Kidney capillary endothelial cell (primary cell): ENCODE results near the gene ZNF226.
"Not testable (repeated sequence)": the region's sequence is repeated elsewhere in the genome, so short reads cannot be mapped to it uniquely, and the experiment has no call there.

ENCODE experiments used
- DNase-seq: peaks from one replicate; pipeline ENCODE4 v3.0.0-alpha.2; 2018; ENCODE audit warnings: low spot score

Gene ZNF226

DNA sequence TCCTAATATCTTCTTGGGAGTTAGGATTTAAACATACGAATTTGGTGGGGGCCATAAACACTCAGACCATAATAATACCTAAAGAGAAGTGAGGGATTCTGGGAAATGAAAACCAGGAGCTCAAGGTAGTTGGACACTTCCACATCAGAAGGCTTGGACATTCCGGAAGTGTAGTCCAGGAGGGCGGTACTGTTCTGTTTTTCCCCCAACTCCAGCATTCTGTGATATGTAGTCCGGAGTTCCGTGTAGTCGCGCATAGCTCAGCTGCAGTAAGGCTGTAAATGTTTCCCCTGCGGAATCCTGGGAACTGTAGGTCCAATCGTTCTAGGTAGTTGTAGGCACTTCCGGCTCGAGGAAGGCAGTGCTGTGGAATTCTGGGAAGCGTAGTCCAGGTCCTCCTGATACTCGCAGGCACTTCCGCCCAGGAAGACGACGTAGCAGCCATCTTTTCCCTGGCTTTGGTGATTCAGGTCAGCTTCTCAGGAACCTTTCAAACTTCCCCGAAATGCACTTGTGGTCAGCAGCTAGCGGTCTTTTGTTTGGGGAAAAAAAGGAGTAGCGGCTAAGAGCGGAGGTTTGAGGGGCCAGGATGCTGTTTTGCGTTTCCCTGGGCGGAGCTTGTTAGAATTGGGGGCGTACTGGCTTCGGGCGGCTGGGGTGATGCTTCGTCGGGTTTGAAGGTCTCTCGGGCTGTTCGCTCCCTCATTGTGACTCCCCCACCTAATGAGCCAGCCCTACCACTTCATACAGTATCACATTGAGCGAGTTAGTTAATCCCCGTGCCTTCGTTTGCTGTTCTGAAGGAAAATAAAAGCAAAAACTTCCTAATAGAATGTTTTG lies at the start of gene ZNF226:
Gene ZNF226 (plus strand): TSS at position 428 of the 840 bp plus-strand sequence. CDS start 4,981 bp downstream, outside the sequence.
- peak; percentile 96 for DNase-seq

GRCh38 chr19:44121162-44121561 lies 43.7 kb upstream of the ZNF226 start:
- not testable (repeated sequence) for DNase-seq

- no peak for DNase-seq
Observed at GRCh38 chr19:44131955-44132354, 32.9 kb upstream of the ZNF226 start.

- peak; percentile 67 for DNase-seq
Observed at GRCh38 chr19:44141191-44142058, 23.5 kb upstream of the ZNF226 start, which contains the start of gene ZNF234. ZNF234 (plus strand) TSS chr19:44141554; CDS start chr19:44144633, 3,079 bp downstream.

GRCh38 chr19:44142059-44142433 lies 22.9 kb upstream of the ZNF226 start:
- peak; percentile 20 for DNase-seq

DNA sequence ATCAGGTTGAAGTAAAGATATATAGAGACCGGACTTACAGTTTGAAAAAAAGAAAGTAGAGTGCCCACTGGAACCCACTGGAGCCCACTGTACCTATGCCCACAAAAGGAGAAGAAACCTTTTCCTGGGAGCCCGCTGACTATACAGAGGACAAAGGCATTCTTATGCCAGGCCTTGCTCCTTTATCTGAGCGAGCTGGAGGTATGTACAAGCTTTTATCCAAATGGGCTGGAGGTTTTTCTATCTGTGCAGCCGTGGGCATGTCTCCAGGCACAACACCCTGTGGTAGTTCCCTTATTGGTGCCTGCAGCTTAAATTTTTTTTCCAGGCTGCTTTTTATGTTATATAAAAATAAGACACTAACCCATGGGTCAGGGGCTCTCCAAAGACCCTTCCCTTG lies 15.1 kb upstream of the ZNF226 start:
- no peak for DNase-seq

GRCh38 chr19:44151491-44151890 lies 13.4 kb upstream of the ZNF226 start:
- no peak for DNase-seq

DNA sequence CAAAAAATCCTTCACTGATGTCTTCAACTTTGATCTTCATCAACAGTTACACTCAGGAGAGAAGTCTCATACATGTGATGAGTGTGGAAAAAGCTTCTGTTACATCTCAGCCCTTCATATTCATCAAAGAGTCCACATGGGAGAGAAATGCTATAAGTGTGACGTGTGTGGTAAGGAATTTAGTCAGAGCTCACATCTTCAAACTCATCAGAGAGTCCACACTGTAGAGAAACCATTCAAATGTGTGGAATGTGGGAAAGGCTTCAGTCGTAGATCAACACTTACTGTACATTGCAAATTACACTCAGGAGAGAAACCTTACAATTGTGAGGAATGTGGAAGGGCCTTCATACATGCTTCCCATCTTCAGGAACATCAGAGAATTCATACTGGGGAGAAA lies 8.4 kb upstream of the ZNF226 start:
- no peak for DNase-seq

DNA sequence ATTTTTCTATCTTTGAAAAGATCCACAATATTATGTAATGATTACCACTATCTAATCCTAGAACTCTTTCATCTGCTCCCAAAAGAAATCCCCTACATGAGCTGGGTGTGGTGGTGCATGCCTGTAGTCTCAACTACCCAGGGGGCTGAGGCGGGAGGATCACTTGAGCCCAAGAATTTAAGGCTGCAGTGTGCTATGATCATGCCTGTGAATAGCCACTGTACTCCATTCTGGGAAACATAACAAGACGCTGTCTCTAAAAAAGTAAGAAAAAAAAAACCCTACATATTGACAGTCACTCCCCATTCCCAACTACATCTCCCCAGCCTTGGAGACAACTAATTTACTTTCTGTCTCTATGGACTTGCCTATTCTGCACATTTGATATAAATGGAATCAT lies 1.1 kb upstream of the ZNF226 start:
- no peak for DNase-seq

DNA sequence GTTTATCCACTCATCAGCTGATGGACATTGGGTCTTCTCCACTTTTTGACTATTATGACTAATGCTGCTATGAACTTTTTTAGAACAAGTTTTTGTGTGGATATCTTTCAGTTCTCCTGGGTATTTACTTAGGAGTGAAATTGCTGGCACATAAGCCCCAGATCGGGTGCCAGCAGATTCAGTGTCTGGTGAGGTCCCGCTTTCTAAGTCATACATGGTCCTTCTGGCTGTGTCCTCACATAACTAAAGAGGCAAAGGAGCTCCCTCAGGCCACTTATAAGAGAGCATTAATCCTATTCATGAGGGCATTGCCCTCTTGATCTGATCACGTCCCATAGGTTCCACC lies 600 bp upstream of the ZNF226 start:
- no peak for DNase-seq

- not testable (repeated sequence) for DNase-seq
Observed at GRCh38 chr19:44170660-44171059, 5.8 kb downstream of the ZNF226 start.

DNA sequence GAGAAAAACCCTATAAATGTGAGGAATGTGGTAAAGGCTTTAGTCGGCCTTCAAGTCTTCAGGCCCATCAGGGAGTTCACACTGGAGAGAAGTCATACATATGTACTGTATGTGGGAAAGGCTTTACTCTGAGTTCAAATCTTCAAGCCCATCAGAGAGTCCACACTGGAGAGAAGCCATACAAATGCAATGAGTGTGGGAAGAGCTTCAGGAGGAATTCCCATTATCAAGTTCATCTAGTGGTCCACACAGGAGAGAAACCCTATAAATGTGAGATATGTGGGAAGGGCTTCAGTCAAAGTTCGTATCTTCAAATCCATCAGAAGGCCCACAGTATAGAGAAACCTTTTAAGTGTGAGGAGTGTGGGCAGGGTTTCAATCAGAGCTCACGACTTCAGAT lies 11.7 kb downstream of the ZNF226 start:
- no peak for DNase-seq

- DNase-seq, result no peak
Observed at GRCh38 chr19:44180968-44181367, 16.1 kb downstream of the ZNF226 start.

DNA sequence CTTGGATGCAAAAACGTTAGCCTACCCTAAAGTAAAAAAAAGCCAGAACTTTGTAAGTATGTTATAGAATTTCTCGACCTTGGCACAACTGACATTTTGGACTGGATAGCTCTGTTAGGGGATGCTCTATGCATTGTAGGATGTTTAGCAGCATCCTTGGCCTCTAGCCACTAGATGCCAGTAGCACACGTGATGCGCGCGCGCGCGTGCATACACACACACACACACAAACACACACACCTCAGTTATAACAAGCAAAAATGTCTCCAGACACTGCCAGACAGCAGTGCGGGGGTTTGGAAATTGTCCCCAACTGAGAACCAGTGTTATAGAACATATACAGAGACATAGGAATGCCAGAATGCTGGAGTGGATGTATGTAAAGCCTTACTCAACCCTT lies 17.2 kb downstream of the ZNF226 start:
- no peak for DNase-seq

GRCh38 chr19:44190020-44190419 lies 25.1 kb downstream of the ZNF226 start:
- no peak for DNase-seq

GRCh38 chr19:44192127-44192526 lies 27.2 kb downstream of the ZNF226 start:
- DNase-seq, result no peak

DNA sequence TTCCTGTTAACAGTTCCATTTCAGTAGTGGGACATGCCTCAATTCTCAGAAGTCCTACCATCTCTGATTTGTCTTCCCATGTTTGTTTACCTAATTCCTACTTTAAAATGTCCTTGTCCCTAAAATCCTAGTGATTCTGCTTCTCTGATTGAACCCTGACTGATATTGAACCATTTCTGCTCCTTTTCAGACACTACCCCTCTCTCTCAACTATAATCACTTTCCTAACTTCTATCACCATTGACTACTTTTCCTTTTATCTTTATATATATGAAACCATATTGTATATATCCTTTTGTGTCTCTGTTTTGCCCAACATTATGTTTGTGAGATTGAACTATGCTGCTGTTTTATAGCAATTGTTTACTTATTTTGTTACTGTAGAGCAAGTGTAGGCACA lies 31.9 kb downstream of the ZNF226 start:
- DNase-seq, result no peak

DNA sequence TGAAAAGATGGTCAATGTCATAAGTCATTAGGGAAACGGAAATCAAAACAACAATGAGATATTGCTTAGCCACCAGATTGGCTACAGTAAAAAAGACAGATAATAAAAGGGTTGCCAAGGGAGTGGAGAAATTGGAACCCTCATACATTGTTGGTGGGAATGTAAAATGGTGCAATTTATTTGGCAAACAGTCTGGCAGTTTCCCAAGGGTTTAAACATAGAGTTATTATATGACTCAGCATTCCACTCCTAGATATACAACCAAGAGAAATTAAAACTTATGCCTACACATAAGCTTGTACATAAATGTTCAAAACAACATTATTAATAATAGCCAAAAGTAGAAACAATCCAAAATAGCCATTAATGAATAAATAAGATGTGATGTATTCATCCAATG lies 37.6 kb downstream of the ZNF226 start:
- DNase-seq, result no peak

DNA sequence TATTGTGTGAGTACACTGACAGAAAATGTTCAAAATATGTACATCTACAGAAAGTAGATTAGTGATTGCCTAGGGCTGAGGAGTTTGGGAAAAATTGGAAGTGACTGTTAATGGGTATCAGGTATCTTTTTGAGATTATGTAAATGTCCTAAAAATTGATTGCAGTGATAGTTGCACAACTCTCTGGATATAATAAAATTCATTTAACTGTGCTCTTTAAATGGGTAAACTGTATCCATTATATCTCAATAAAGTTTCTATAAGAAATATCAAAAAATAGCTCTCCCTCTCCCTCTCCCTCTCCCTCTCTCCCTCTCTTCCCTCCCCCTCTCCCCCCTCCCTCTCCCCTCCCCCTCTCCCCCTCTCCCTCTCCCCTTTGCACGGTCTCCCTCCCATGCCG lies 38.1 kb downstream of the ZNF226 start:
- DNase-seq, result no peak

GRCh38 chr19:44203877-44204276 lies 39.0 kb downstream of the ZNF226 start:
- not testable (repeated sequence) for DNase-seq

- no peak for DNase-seq
Observed at GRCh38 chr19:44204772-44205171, 39.9 kb downstream of the ZNF226 start.

DNA sequence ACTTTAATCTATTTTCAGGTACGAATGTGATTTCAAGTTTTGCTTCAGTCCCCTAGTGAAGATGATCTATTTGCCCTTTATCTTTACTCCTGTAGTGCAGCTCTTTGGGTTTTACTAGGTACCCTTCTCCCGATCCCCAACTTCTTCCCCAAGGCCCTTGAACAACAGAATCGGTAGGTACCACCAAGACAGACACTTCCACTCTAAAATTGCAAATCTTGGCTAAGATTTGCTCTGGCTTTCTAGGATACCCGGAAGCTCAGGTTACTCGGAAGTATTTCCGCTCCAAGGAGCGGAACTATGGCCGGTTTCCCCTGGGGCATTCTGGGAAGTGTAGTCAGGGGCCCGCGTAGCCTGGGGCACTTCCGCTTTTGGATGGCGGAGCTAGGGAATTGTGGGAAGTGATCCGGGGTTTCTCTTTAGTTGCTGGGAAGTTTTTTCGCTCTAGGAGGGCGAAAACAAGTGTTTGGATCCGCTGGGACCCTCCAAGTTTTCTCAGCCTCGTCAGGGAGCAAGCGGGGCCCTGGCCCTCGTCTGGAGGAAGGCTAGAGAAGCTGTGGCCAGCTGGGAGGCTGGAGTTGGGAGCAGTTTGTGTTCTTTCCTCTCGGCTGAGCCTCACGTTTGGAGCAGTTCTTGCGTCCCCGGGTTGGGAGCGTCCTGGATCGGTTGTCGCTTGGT lies 42.4 kb downstream of the ZNF226 start:
- peak; percentile 91 for DNase-seq
